ENCODE measurements around the gene CAMK2N1.

GRCh38 chr1:20470194-20470593 is 15.8 kb downstream of the CAMK2N1 start:
- TF ChIP-seq, protein P1, sequence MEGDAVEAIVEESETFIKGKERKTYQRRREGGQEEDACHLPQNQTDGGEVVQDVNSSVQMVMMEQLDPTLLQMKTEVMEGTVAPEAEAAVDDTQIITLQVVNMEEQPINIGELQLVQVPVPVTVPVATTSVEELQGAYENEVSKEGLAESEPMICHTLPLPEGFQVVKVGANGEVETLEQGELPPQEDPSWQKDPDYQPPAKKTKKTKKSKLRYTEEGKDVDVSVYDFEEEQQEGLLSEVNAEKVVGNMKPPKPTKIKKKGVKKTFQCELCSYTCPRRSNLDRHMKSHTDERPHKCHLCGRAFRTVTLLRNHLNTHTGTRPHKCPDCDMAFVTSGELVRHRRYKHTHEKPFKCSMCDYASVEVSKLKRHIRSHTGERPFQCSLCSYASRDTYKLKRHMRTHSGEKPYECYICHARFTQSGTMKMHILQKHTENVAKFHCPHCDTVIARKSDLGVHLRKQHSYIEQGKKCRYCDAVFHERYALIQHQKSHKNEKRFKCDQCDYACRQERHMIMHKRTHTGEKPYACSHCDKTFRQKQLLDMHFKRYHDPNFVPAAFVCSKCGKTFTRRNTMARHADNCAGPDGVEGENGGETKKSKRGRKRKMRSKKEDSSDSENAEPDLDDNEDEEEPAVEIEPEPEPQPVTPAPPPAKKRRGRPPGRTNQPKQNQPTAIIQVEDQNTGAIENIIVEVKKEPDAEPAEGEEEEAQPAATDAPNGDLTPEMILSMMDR (IDR thresholded peaks at IDR 0.05; ENCODE audit: insufficient read depth, low read length, poor library complexity, severe bottlenecking), result no peak
- no peak for TF ChIP-seq EZH2phosphoT487 (conservative IDR thresholded peaks at IDR 0.05; ENCODE audit: low read length)

All from SU-DHL-6 (cell line).